Measurements from ENCODE around the gene ZBP1.

Gene ZBP1

DNA sequence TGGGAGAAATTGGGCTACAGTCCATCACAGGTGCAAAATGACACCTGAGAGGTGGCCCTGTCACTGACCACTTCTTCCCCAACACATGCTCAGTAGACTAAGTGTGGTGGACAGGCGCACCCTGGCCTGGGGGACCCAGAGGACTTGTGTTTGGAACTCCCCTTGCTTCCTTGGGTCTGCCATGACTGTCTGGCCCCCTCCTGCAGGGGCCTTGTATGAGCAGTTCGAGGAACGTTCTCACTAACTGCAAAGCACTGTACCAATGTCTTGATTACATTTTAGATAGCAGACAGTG lies 63.3 kb downstream of the ZBP1 start:
- DNase-seq (ENCODE audit: low read depth): no peak
- TF ChIP-seq, protein P1, sequence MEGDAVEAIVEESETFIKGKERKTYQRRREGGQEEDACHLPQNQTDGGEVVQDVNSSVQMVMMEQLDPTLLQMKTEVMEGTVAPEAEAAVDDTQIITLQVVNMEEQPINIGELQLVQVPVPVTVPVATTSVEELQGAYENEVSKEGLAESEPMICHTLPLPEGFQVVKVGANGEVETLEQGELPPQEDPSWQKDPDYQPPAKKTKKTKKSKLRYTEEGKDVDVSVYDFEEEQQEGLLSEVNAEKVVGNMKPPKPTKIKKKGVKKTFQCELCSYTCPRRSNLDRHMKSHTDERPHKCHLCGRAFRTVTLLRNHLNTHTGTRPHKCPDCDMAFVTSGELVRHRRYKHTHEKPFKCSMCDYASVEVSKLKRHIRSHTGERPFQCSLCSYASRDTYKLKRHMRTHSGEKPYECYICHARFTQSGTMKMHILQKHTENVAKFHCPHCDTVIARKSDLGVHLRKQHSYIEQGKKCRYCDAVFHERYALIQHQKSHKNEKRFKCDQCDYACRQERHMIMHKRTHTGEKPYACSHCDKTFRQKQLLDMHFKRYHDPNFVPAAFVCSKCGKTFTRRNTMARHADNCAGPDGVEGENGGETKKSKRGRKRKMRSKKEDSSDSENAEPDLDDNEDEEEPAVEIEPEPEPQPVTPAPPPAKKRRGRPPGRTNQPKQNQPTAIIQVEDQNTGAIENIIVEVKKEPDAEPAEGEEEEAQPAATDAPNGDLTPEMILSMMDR (conservative IDR thresholded peaks at IDR 0.05; ENCODE audit: low read depth, low read length): no peak
- H3K4me3 ChIP-seq (ENCODE audit: low read length): no peak overlapping the region

DNA sequence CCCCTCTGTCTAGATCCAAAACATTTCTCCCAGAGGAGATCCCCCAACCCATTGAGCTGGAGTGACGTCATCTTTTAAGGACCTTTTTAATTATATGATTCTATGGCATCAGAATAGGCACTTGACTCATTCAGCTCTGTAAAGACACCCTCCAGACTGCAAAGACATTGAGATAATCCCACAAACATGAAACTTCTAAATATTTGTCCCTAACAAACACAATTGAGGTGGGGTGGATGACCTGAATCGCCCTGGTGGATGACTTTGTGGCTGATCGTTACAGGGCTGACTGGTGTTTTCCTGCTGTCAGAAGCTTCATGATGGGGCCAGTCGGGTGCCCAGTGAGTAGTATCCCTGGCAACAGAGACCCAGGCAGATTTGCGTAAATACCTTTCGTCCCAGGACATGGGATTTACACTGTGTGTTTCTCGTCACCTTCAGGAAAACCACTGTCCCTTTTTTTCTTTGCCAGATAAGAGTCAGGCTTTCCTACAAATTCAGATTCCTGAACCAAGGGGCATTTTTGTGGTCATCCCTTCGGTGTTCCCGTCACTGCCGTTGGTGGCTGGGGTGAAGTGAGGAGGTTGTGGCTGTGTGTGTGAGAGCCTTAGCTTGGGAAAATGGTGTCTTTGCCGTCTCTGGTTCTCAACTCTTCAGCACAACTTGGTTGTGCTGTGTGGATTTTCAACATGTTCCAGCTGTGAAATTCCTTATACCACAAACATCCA lies 64.6 kb downstream of the ZBP1 start:
- TF ChIP-seq, protein P1 (conservative IDR thresholded peaks at IDR 0.05; ENCODE audit: low read depth, low read length): no peak
- DNase-seq (ENCODE audit: low read depth): no peak
- no peak overlapping the region for H3K4me3 ChIP-seq (ENCODE audit: low read length)

All from retinal pigment epithelial cell (primary cell).